H1 (cell line): ENCODE data around the gene RPUSD2. TPM values are rescaled to one million over a fixed set of nuclear protein-coding genes. Genes with fewer than 3 reads are reported as not detected.

Experiments used
- CTCF ChIA-PET: fragments of 300-600 bp; sonication (Branson Sonifier 250); formaldehyde crosslinking; loops from one replicate; lab custom pipeline; 2021; ENCODE audit not compliant: partially characterized antibody; lab: Charles Lee
- POLR2A ChIA-PET: fragments of 300-600 bp; sonication (Branson Sonifier 250); formaldehyde crosslinking; loops from one replicate; lab custom pipeline; 2021; ENCODE audit warnings: inconsistent platforms; ENCODE audit not compliant: partially characterized antibody; lab: Charles Lee
- DNase-seq, 2 experiments: peaks; one replicate each; pipeline versions ENCODE4 v3.0.0 to v3.0.0-alpha.2; 2010 to 2022; ENCODE audit warnings: low spot score in 2 of 2, low read depth in 1 of 2, mixed read lengths in 1 of 2
- FAIRE-seq: peaks from 2 replicates; lab custom pipeline; 2011; peaks lifted over from hg19 to GRCh38; lab: Jason Lieb, UNC
- H2AFZ ChIP-seq: 2 replicates; pipeline ENCODE4 v1.8.1; 2012; ENCODE audit warnings: low read length, inconsistent platforms
- H2AK5ac ChIP-seq: 2 replicates; pipeline ENCODE4 v1.6.1; 2013; ENCODE audit warnings: low read depth, low read length
- H2BK120ac ChIP-seq: replicated peaks from 2 replicates; pipeline ENCODE3; 2013; ENCODE audit warnings: low read depth, low read length, inconsistent platforms
- H2BK12ac ChIP-seq: 2 replicates; pipeline ENCODE4 v1.6.1; 2013; ENCODE audit warnings: low read depth, low read length
- H2BK15ac ChIP-seq: 2 replicates; pipeline ENCODE4 v1.6.1; 2013; ENCODE audit warnings: low read length
- H2BK20ac ChIP-seq: 2 replicates; pipeline ENCODE4 v1.6.1; 2013; ENCODE audit warnings: low read length
- H2BK5ac ChIP-seq: 2 replicates; pipeline ENCODE4 v1.6.1; 2013; ENCODE audit warnings: low read depth, low read length
- H3K14ac ChIP-seq: 2 replicates; pipeline ENCODE4 v1.6.1; 2013; ENCODE audit warnings: inconsistent platforms; ENCODE audit not compliant: insufficient read length
- H3K18ac ChIP-seq: 2 replicates; pipeline ENCODE4 v1.6.1; 2013; ENCODE audit warnings: low read length; ENCODE audit errors: extremely low read depth
- H3K23ac ChIP-seq: 2 replicates; pipeline ENCODE4 v1.6.1; 2013; ENCODE audit warnings: inconsistent platforms; ENCODE audit not compliant: insufficient read length
- H3K23me2 ChIP-seq: 2 replicates; pipeline ENCODE4 v1.6.1; 2013; ENCODE audit warnings: low read depth, low read length
- H3K27ac ChIP-seq: 2 replicates; pipeline ENCODE4 v1.6.1; 2011; ENCODE audit warnings: low read depth, low read length, inconsistent platforms
- H3K27me3 ChIP-seq, 4 experiments: replicated peaks in 1 of 4; 1 replicate in 1 of 4; 2 replicates in 3 of 4; pipeline versions ENCODE4 v1.6.1 to v1.8.1; 2011 to 2013; ENCODE audit warnings: low read length in 3 of 4, mild to moderate bottlenecking in 3 of 4, inconsistent platforms in 2 of 4, mixed read lengths in 2 of 4, moderate library complexity in 1 of 4; ENCODE audit not compliant: control insufficient read depth in 3 of 4, insufficient read depth in 3 of 4; ENCODE audit errors: extremely low read depth in 1 of 4
- H3K36me3 ChIP-seq, 4 experiments: 2 replicates each; pipeline versions ENCODE4 v1.6.1 to v1.8.1; 2011 to 2013; ENCODE audit warnings: mild to moderate bottlenecking in 4 of 4, low read length in 3 of 4, moderate library complexity in 2 of 4, control low read depth in 1 of 4, inconsistent platforms in 1 of 4; ENCODE audit not compliant: insufficient read depth in 4 of 4, control insufficient read depth in 2 of 4
- H3K4ac ChIP-seq: replicated peaks from 2 replicates; pipeline ENCODE3; 2013; ENCODE audit warnings: low read length, low read depth, mixed read lengths, inconsistent platforms; ENCODE audit not compliant: insufficient read length
- H3K4me1 ChIP-seq, 4 experiments: replicated peaks in 1 of 4; 1 replicate in 1 of 4; 2 replicates in 3 of 4; pipeline versions ENCODE4 v1.6.1 to v1.8.1; 2011 to 2013; ENCODE audit warnings: low read length in 3 of 4, inconsistent platforms in 2 of 4, mixed read lengths in 1 of 4; ENCODE audit not compliant: insufficient read depth in 4 of 4, control insufficient read depth in 3 of 4
- H3K4me2 ChIP-seq, 2 experiments: 2 replicates each; pipeline versions ENCODE4 v1.6.1 to v1.8.1; 2011 to 2013; ENCODE audit warnings: low read depth in 2 of 2, low read length in 2 of 2, control low read depth in 1 of 2, inconsistent platforms in 1 of 2, mild to moderate bottlenecking in 1 of 2; ENCODE audit not compliant: insufficient read depth in 1 of 2
- H3K4me3 ChIP-seq, 4 experiments: fragments of 200-600, 300-600 bp in 1 of 4; sonication (generic), shearing (Covaris generic), sonication (Bioruptor Twin) in 1 of 4; 2 replicates each; pipeline versions ENCODE4 v1.5.1 to v1.8.1; 2011 to 2016; ENCODE audit warnings: low read length in 4 of 4, low read depth in 3 of 4, control low read depth in 2 of 4, inconsistent platforms in 2 of 4, mild to moderate bottlenecking in 2 of 4, mixed read lengths in 1 of 4, moderate library complexity in 1 of 4; ENCODE audit not compliant: insufficient read depth in 2 of 4; ENCODE audit errors: extremely low read depth in 1 of 4
- H3K56ac ChIP-seq: replicated peaks from 2 replicates; pipeline ENCODE3; 2013; ENCODE audit warnings: low read depth, mild to moderate bottlenecking, mixed read lengths, low read length, inconsistent platforms; ENCODE audit not compliant: insufficient read length
- H3K79me1 ChIP-seq: 2 replicates; pipeline ENCODE4 v1.6.1; 2013; ENCODE audit warnings: low read depth, low read length, control low read depth
- H3K79me2 ChIP-seq, 2 experiments: 2 replicates each; pipeline versions ENCODE4 v1.6.1 to v1.8.1; 2012 to 2013; ENCODE audit warnings: low read length in 2 of 2, mild to moderate bottlenecking in 2 of 2, inconsistent platforms in 1 of 2; ENCODE audit not compliant: insufficient read depth in 2 of 2, control insufficient read depth in 1 of 2
- H3K9ac ChIP-seq, 4 experiments: replicated peaks in 1 of 4; 1 replicate in 1 of 4; 2 replicates in 3 of 4; pipeline versions ENCODE4 v1.6.1 to v1.8.1; 2011 to 2013; ENCODE audit warnings: low read depth in 3 of 4, low read length in 3 of 4, control low read depth in 2 of 4, mild to moderate bottlenecking in 2 of 4, moderate library complexity in 2 of 4, inconsistent platforms in 1 of 4; ENCODE audit errors: extremely low read depth in 1 of 4
- H3K9me3 ChIP-seq, 2 experiments: 2 replicates each; pipeline versions ENCODE4 v1.6.1 to v1.8.1; 2012 to 2013; ENCODE audit warnings: mild to moderate bottlenecking in 2 of 2, moderate library complexity in 2 of 2, control low read depth in 1 of 2, inconsistent platforms in 1 of 2, low read depth in 1 of 2, low read length in 1 of 2, mixed read lengths in 1 of 2; ENCODE audit not compliant: insufficient read depth in 2 of 2
- H4K20me1 ChIP-seq, 2 experiments: replicated peaks in 1 of 2; 2 replicates each; pipeline versions ENCODE3 to v1.8.1; 2011 to 2013; ENCODE audit warnings: inconsistent platforms in 2 of 2, low read length in 2 of 2, mild to moderate bottlenecking in 1 of 2; ENCODE audit not compliant: insufficient read depth in 2 of 2, control insufficient read depth in 1 of 2
- H4K5ac ChIP-seq: 2 replicates; pipeline ENCODE4 v1.6.1; 2013; ENCODE audit warnings: low read length, low read depth, mixed read lengths, inconsistent platforms; ENCODE audit not compliant: insufficient read length
- H4K8ac ChIP-seq: 2 replicates; pipeline ENCODE4 v1.8.0; 2013; ENCODE audit warnings: mild to moderate bottlenecking, moderate library complexity, low read length, inconsistent platforms; ENCODE audit not compliant: insufficient read depth; ENCODE audit errors: extremely low read depth
- H4K91ac ChIP-seq: replicated peaks from 2 replicates; pipeline ENCODE3; 2013; ENCODE audit warnings: low read length, mixed read lengths, inconsistent platforms; ENCODE audit not compliant: insufficient read length
- CTBP2 ChIP-seq: IDR thresholded peaks from 2 replicates; pipeline ENCODE4 v1.7.0; 2011; ENCODE audit warnings: borderline replicate concordance, mild to moderate bottlenecking, moderate library complexity, mixed read lengths, low read length; ENCODE audit not compliant: insufficient read depth, insufficient read length
- CTCF ChIP-seq, 3 experiments: IDR thresholded peaks; 1 replicate in 2 of 3; 2 replicates in 1 of 3; pipeline versions ENCODE4 v1.5.1 to v1.6.1; 2011; ENCODE audit warnings: low read length in 3 of 3, mild to moderate bottlenecking in 3 of 3, inconsistent platforms in 2 of 3, low read depth in 1 of 3, moderate library complexity in 1 of 3; ENCODE audit not compliant: insufficient read depth in 1 of 3; ENCODE audit errors: control extremely low read depth in 1 of 3
- POU5F1 ChIP-seq: IDR thresholded peaks from 2 replicates; pipeline ENCODE4 v1.6.1; 2011; ENCODE audit warnings: low read depth, mild to moderate bottlenecking, low read length, moderate library complexity
- RAD21 ChIP-seq, 2 experiments: IDR thresholded peaks in 1 of 2; conservative IDR thresholded peaks in 1 of 2; 2 replicates each; pipeline ENCODE4 v1.6.1; 2011; ENCODE audit warnings: low read depth in 2 of 2, low read length in 2 of 2, improper control_type of control experiment in 1 of 2, inconsistent platforms in 1 of 2, mild to moderate bottlenecking in 1 of 2, moderate library complexity in 1 of 2
- WGBS, 2 experiments: shearing (Covaris generic) in 1 of 2; methylation state at CpG; one replicate each; pipeline versions ENCODE4 v1.1.6 to v1.1.7; 2013 to 2015; ENCODE audit warnings: low lambda C conversion rate in 2 of 2, mixed read lengths in 2 of 2, inconsistent platforms in 1 of 2, low coverage in 1 of 2, missing lambda C conversion rate in 1 of 2; ENCODE audit not compliant: insufficient replicate concordance in 2 of 2, insufficient coverage in 1 of 2, insufficient read length in 1 of 2; ENCODE audit errors: extremely low coverage in 1 of 2, missing lambda C conversion rate in 1 of 2; 5-methylcytosine and 5-hydroxymethylcytosine counted together
- polyA plus RNA-seq, 7 experiments: library from polyadenylated mRNA; depleted of rRNA in 3 of 7; stranded (reverse) in 5 of 7; unstranded in 2 of 7; fragments of >200 nt in 5 of 7; fragments of 200-250 nt in 2 of 7; gene quantifications; 1 replicate in 5 of 7; 2 replicates in 1 of 7; 4 replicates in 1 of 7; pipeline versions ENCODE4 v1.2.1 to v1.2.3, GENCODE V29; 2011 to 2013; ENCODE audit warnings: missing spikeins in 2 of 7, mixed read lengths in 2 of 7
- total RNA-seq: library from RNA; stranded (reverse); fragmentation: NEBNext Ultra II Directional; extraction: Animal tissue kit (Norgen Biotek cat#: 25700); gene quantifications from 2 replicates; pipeline ENCODE4 v1.2.1, GENCODE V29; 2021

Gene RPUSD2
- total and polyA plus RNA-seq, 2 of the 8 experiments (the other 6 are each of a cell fraction or from before 2014, with no cell fraction given): 14.5 to 28.5 TPM

DNA sequence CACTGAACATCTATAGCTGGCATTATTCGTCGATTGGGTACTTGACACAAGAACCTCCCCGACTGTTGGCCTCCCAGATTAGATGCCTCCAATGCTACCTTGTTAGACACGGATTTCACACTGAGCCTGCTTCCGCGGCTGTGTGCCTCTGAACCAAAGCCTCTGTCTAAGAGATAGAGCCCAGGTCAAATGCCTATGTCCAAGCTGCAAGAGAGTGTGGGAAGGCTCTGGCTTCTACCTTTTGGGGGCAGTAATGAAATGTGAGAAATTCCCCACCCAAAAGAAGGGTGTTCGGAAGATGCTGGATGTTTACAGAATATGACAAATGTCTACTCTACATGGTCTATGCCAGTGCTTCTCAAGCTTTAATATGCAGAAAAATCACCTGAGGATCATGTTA is 2.0 kb upstream of the RPUSD2 start:
- H3K4ac ChIP-seq: no peak overlapping the region
- no peak overlapping the region for H2AK5ac ChIP-seq
- H3K79me2 ChIP-seq: peaks cover 0 to 22% of the 10 kb centered on the region in 2 experiments; a peak in 3 of 4 replicates
- peaks cover 0 to 10% (median 4%) of the 10 kb centered on the region in 4 experiments; a peak in 4 of 7 replicates for H3K4me1 ChIP-seq
- 0 out of 7 replicates have a peak overlapping the region, but pooled peaks of 1 of the 4 experiments have one; percentile 20 for H3K9ac ChIP-seq
- H3K27ac ChIP-seq: no peak overlapping the region
- no peak overlapping the region; a peak in 1 of 4 replicates for H3K4me2 ChIP-seq
- H2BK20ac ChIP-seq: no peak overlapping the region
- H2BK120ac ChIP-seq: no peak overlapping the region
- no peak overlapping the region for H4K5ac ChIP-seq
- DNase-seq (peak in 1 of 2 experiments; percentile 51), FAIRE-seq (no peak)
- no peak overlapping the region for H2BK5ac ChIP-seq
- H3K9me3 ChIP-seq: no peaks in the 10 kb centered on the region
- H3K23me2 ChIP-seq: no peaks in the 10 kb centered on the region; the same call in 1 of the 2 replicates
- no peak overlapping the region for H3K14ac ChIP-seq
- no peak overlapping the region for H4K8ac ChIP-seq
- POLR2A ChIA-PET: no interaction called here
- 55% methylated on average over 7 of the region's 7 CpGs; no CpG with 5 or more reads in 1 of the 2 experiments for WGBS, 2 experiments
- peaks cover 8% of the 10 kb centered on the region; the same call in 1 of the 2 replicates for H3K79me1 ChIP-seq
- H2BK15ac ChIP-seq: peak overlapping the region; percentile 93; the same call in 1 of the 2 replicates
- H3K36me3 ChIP-seq: peaks cover 0 to 7% (median 0%) of the 10 kb centered on the region in 4 experiments; a peak in 2 of 8 replicates
- CTCF ChIA-PET: interaction anchor here (0.7 to 2.3 kb wide), 7 partner anchors 21 to 177 kb away, joined by 3 to 7 read pairs (median 3); partner anchors contain the start of gene RAD51
- TF ChIP-seq POU5F1: no peak
- TF ChIP-seq RAD21 (IDR thresholded peaks at IDR 0.05 in 1 of 2, conservative IDR thresholded peaks at IDR 0.05 in 1 of 2; ENCODE audit: low read depth in 2 of 2, low read length in 2 of 2): peak; percentile 35 to 54; a peak in 3 of 4 replicates
- no peak for TF ChIP-seq CTBP2
- peak; percentile 18 to 62 (median 35); a peak in 3 of 4 replicates for TF ChIP-seq CTCF (IDR thresholded peaks at IDR 0.05; ENCODE audit: control extremely low read depth in 1 of 3, insufficient read depth in 1 of 3, low read depth in 1 of 3, low read length in 3 of 3)
- H3K56ac ChIP-seq: no peak overlapping the region
- H3K18ac ChIP-seq: no peak overlapping the region; the same call in 1 of the 2 replicates
- H3K4me3 ChIP-seq: no peak overlapping the region
- H2BK12ac ChIP-seq: no peak overlapping the region
- H3K27me3 ChIP-seq: no peaks in the 10 kb centered on the region
- no peak overlapping the region for H4K91ac ChIP-seq
- peaks cover 0 to 4% of the 10 kb centered on the region in 2 experiments for H4K20me1 ChIP-seq
- H2AFZ ChIP-seq: peak overlapping the region; percentile 85; the same call in 1 of the 2 replicates
- H3K23ac ChIP-seq: no peak overlapping the region
